ENCODE results near the gene SNAP23. TPM values are rescaled to one million over a fixed set of nuclear protein-coding genes. Genes with fewer than 3 reads are reported as not detected.

SNAP23 gene
- 104 TPM for polyA plus RNA-seq (2012; ENCODE audit: missing spikeins)

DNA sequence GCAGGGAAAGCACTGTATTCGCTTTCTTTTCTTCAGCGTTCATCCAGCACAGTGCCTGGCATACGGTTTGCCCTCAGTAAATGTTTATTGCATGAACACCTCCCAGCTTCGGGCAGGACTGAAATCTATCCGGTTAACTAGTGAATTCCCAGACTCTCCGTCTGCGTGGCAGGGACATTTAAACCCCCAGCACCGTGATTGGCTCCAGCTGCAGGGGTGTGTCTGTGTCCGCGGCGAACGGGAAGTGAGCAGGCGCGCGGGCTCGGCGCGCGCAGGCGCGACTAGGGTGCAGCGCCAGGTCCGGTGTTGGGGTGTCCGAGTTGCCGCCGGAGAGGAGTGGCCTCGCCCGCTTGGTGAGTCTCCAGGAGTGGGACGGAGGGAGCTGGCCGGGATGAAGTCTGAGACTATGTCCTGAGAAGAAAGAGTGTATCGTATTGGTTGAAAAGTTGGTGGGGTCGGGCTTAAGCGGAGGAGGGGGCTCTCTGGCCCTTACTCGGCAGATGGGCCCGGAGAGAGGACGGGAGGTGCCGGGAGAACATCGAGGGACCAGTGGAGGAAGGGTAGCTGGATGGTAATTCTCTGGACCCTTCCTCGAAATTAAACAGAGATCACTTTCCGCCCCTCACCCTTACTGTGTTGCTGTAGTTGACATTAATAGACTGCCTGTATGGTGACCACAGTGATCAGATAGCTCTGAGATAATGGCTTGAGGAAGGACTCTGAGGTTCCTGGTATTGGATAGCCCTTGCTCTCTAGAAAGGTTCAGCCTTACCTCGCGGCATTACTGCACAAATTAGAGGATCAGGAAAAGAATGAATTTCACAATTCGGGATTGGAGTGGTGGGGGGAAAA lies at the start of gene SNAP23:
TSS of gene SNAP23 (plus strand) at position 274 of the 852 bp plus-strand sequence. CDS start 16,213 bp downstream, outside the sequence.
- FAIRE-seq = peak; percentile 90
- DNase-seq (ENCODE audit: insufficient read length) = peak; percentile 90
- TF ChIP-seq POLR2AphosphoS5 (IDR thresholded peaks at IDR 0.05; ENCODE audit: low read depth, low read length) = peak; percentile 59; the same call in 1 of the 2 replicates
- peak; percentile 73 for TF ChIP-seq POLR2A (IDR thresholded peaks at IDR 0.05; ENCODE audit: low read depth, low read length)
- TF ChIP-seq TAF1 (IDR thresholded peaks at IDR 0.05; ENCODE audit: borderline replicate concordance, low read depth, low read length) = no peak

DNA sequence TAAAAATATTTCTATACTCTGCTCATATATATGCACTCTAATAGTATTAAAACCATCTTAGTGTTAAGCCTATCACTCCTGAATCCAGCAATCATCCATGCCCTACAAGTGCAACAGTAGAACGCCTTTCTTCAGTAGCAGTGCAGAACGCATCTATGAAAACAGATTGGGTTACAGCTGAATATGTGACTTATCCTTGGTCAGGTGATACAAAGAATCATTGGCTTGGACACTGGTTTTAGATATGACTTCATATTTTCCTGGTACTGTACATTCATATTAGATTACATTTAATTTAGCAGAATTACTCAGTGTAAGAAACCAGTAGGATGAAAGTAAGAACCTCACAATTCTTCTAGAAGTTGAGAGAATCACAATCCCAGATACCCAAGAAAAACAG lies 47.8 kb upstream of the SNAP23 start:
- FAIRE-seq = no peak

DNA sequence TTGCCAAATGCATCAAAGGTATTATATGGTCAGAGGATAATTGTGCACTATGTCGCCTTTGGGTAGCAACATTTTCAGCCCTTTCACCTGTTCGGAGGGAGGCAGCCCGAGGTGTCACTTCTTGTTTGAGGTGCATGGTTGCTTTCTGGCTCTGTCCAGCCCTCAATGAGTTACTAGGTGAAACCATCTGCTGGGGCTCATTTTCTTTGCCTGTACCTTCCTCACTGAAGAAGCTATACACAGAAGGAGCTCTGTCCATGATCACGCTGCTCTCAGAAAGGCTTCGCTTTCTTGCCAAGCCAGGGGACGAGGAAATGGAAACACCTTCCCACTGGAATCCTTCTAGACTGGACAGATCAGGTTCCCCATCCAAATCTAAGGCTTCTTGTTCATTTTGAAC lies 47.2 kb upstream of the SNAP23 start:
- no peak for DNase-seq (ENCODE audit: insufficient read length)
- no peak for FAIRE-seq
- TF ChIP-seq POLR2A (IDR thresholded peaks at IDR 0.05; ENCODE audit: low read depth, low read length) (no peak), POLR2AphosphoS5 (IDR thresholded peaks at IDR 0.05; ENCODE audit: low read depth, low read length) (no peak), TAF1 (IDR thresholded peaks at IDR 0.05; ENCODE audit: borderline replicate concordance, low read depth, low read length) (no peak)

More for the DNA sequence above, 47.8 kb upstream of the SNAP23 start:
- no peak for TF ChIP-seq POLR2AphosphoS5 (IDR thresholded peaks at IDR 0.05; ENCODE audit: low read depth, low read length)
- TF ChIP-seq POLR2A (IDR thresholded peaks at IDR 0.05; ENCODE audit: low read depth, low read length) = no peak
- no peak for TF ChIP-seq TAF1 (IDR thresholded peaks at IDR 0.05; ENCODE audit: borderline replicate concordance, low read depth, low read length)
- no peak for DNase-seq (ENCODE audit: insufficient read length)

DNA sequence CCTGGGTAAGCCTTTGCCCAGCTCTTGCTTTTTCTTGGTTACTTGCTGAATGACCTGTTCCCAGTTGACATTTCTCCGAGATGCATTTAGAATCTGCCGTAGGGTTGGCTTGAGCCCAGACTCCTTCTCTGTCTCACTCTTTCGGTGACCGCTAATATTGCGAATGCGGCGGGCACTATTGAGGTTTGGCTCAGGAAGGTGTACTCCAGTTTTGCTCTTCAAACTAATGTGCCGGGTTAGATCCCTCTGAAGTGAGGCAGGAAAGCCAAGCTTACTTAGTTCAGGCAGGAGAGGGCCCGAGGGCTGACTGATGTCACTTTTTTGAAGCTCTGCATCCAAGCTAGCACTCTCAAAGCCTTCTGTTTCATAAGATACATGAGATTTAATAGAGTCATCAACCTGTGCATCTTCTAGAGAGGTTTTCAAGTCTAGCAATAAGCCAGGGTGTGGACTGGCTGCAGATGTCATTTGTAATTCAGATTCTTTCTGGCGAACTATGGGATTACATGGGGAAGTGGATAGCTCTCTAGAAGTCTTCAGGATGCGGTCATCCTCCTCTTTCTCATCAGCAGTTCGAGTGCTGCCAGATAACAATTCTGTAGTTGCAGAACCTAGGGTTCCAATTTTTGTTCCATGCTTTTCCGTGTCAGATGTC lies 45.5 kb upstream of the SNAP23 start:
- FAIRE-seq = no peak
- DNase-seq (ENCODE audit: insufficient read length) = no peak
- no peak for TF ChIP-seq POLR2AphosphoS5 (IDR thresholded peaks at IDR 0.05; ENCODE audit: low read depth, low read length)
- TF ChIP-seq TAF1 (IDR thresholded peaks at IDR 0.05; ENCODE audit: borderline replicate concordance, low read depth, low read length) = no peak
- no peak for TF ChIP-seq POLR2A (IDR thresholded peaks at IDR 0.05; ENCODE audit: low read depth, low read length)

DNA sequence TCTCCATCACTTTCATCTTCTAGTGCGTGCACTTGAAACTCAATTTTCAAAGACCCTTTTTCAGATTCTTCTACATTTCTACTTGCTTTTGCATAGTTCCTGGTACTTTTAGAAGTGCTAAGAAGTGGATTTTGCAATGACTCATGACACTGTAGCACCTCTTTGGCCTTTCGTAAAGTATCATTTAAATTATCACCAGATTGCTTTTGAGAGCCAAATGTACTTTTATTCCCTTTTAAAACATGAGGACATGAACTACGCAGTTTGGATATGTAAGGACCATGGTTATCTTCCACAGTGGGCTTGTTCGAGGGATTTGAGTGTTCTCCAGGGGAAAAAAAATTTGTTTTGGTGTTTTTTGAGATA lies 45.0 kb upstream of the SNAP23 start:
- FAIRE-seq (no peak), DNase-seq (ENCODE audit: insufficient read length) (no peak)
- TF ChIP-seq TAF1 (IDR thresholded peaks at IDR 0.05; ENCODE audit: borderline replicate concordance, low read depth, low read length) (no peak), POLR2AphosphoS5 (IDR thresholded peaks at IDR 0.05; ENCODE audit: low read depth, low read length) (no peak), POLR2A (IDR thresholded peaks at IDR 0.05; ENCODE audit: low read depth, low read length) (no peak)

DNA sequence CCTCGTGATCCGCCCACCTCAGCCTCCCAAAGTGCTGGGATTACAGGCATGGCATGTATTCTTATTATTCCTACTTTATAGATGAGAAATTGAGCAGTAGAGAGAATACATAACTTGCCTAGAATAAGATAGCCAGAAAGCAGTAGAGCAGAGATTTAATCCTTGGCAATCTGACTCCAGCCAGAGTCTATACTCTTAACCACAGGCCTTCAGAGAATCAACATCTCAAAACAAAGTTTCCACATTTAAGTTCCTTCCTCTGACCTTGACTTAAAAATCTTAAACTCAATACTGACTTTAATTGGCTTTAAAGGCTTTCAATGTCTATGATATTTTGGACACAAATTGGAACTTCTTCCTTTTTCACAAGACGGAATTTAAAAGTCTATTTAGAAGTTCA lies 41.6 kb upstream of the SNAP23 start:
- no peak for FAIRE-seq
- TF ChIP-seq POLR2A (IDR thresholded peaks at IDR 0.05; ENCODE audit: low read depth, low read length) = no peak
- no peak for TF ChIP-seq TAF1 (IDR thresholded peaks at IDR 0.05; ENCODE audit: borderline replicate concordance, low read depth, low read length)
- TF ChIP-seq POLR2AphosphoS5 (IDR thresholded peaks at IDR 0.05; ENCODE audit: low read depth, low read length) = no peak
- DNase-seq (ENCODE audit: insufficient read length) = no peak

DNA sequence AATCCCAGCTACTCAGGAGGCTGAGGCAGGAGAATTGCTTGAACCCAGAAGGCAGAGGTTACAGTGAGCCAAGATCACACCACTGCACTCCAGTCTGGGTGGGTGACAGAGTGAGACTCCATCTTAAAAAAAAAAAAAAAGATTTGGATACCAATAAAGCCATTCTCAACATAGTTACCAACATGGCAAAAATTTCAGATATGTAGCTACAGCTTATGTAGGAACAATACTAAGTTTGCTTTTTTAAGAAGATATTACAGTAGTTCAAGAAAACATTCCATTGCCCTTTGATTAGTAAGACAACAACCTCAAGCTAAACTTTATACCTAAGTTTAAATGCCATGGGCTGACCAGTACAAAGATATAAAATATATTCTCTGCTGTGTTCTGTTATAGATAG lies 38.9 kb upstream of the SNAP23 start:
- FAIRE-seq = no peak
- no peak for DNase-seq (ENCODE audit: insufficient read length)
- no peak for TF ChIP-seq POLR2A (IDR thresholded peaks at IDR 0.05; ENCODE audit: low read depth, low read length)
- TF ChIP-seq POLR2AphosphoS5 (IDR thresholded peaks at IDR 0.05; ENCODE audit: low read depth, low read length) = no peak
- TF ChIP-seq TAF1 (IDR thresholded peaks at IDR 0.05; ENCODE audit: borderline replicate concordance, low read depth, low read length) = no peak

DNA sequence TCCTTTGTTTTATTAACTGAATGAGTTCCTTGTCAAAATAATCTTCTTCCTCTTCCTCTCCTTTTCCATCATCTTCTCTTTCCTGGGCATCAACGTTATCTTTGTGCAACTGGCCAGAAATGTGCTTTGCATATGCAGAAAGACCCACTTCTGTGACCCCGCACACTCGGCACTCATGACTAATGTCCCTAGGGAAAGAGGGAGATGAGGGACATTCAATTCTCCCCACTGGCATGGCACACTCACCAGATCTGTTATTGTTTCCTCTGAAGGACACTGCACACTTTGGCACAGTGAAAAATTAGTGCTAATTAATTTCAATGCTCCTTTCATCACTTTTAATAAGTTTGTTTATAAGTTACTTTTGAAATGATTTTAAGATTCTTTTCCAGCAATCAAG lies 38.5 kb upstream of the SNAP23 start:
- peak; percentile 17 for FAIRE-seq
- DNase-seq (ENCODE audit: insufficient read length) = no peak
- TF ChIP-seq TAF1 (IDR thresholded peaks at IDR 0.05; ENCODE audit: borderline replicate concordance, low read depth, low read length) = no peak
- TF ChIP-seq POLR2AphosphoS5 (IDR thresholded peaks at IDR 0.05; ENCODE audit: low read depth, low read length) = no peak
- TF ChIP-seq POLR2A (IDR thresholded peaks at IDR 0.05; ENCODE audit: low read depth, low read length) = no peak

DNA sequence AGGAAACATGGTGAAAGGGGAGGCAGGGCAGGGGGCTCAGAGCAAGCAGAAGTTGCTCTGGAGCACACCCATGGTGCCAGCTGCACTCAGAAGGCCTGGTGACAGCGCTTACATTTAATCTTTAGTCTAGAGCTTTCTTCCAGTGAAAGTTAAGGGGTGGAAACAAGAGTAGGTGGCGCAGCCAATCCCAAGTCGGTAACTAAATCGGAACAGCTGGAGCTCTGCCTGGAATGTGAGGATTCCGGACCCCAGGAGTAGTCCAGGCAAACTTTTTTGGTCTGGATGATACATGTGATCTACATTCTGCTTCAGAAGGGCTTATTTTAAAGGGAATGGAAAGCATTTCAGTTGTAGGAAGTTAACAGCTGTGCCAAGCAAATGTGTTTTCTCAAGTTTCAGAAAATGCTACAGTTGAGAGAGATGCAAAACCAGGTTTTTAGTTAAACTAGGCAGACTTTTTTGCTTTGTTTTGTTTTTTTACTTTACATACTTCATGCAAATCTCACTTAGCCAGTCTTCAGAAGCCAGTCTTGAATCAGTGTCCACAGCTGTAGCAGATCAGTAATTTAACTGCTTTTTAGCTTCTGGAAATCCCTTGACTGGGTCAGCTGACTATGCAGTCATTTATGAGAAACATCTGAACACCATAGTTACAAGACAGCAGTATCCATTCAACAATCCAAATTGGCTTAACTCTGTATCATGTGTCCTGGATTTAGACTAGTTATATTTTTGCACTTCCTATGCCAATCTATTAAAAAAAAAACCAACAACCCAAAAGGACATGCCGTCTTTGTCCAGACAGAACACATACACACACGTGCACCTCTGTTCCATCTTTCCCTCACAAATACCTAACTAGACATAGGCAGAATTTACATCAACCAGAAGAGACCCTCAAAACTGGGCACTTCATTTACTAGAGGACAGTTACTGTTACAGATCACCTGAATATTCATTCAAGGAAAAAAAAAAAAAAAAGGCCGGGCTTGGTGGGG lies 37.7 kb upstream of the SNAP23 start:
- TF ChIP-seq TAF1 (IDR thresholded peaks at IDR 0.05; ENCODE audit: borderline replicate concordance, low read depth, low read length) (no peak), POLR2A (IDR thresholded peaks at IDR 0.05; ENCODE audit: low read depth, low read length) (no peak)
- DNase-seq (ENCODE audit: insufficient read length) (no peak), FAIRE-seq (peak; percentile 82)

DNA sequence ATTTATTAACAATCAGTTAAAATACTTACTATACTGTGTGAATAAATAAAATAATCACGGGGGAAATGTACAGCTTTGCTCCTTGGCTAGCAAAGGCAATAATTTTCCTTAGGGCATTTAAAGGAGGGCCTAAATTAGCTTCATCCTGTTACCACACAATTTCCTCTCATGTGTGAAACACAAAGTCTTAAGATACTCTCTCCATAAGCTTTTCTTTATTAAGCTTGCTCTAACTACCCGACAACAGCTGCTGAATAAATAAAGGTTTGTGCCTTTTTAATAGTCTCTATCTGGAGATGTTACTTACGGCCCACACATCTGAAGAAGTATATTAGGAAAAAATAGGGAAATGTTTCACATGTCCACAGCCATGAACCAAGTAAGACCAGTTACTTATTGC lies 34.2 kb upstream of the SNAP23 start:
- FAIRE-seq = no peak
- TF ChIP-seq POLR2A (IDR thresholded peaks at IDR 0.05; ENCODE audit: low read depth, low read length) = no peak
- no peak for TF ChIP-seq TAF1 (IDR thresholded peaks at IDR 0.05; ENCODE audit: borderline replicate concordance, low read depth, low read length)
- TF ChIP-seq POLR2AphosphoS5 (IDR thresholded peaks at IDR 0.05; ENCODE audit: low read depth, low read length) = no peak
- DNase-seq (ENCODE audit: insufficient read length) = no peak

All from GM12892 (cell line).